Adrenal gland (tissue), 5 donors: ENCODE results near the gene RNF223.

Source experiments
- POLR2A ChIP-seq, 2 donors: fragments of 450-650 bp; IDR thresholded peaks; one replicate each; pipeline ENCODE4 v1.6.1; 2017; ENCODE audit warnings: antibody characterized with exemption in 2 of 2, mild to moderate bottlenecking in 2 of 2, moderate library complexity in 1 of 2
- TF ChIP-seq, protein P1 (sequence below), 6 experiments: fragments of 450-650 bp in 4 of 6; fragments of 200-600 bp in 2 of 6; sonication (generic) in 1 of 6; IDR thresholded peaks; 1 replicate in 5 of 6; 2 replicates in 1 of 6; pipeline versions ENCODE4 v1.5.1 to v1.8.0; 2016 to 2021; ENCODE audit warnings: antibody characterized with exemption in 6 of 6, mild to moderate bottlenecking in 2 of 6, moderate library complexity in 1 of 6
- donor health status: DM: no; HTN: no; CAD: no.

DNA sequence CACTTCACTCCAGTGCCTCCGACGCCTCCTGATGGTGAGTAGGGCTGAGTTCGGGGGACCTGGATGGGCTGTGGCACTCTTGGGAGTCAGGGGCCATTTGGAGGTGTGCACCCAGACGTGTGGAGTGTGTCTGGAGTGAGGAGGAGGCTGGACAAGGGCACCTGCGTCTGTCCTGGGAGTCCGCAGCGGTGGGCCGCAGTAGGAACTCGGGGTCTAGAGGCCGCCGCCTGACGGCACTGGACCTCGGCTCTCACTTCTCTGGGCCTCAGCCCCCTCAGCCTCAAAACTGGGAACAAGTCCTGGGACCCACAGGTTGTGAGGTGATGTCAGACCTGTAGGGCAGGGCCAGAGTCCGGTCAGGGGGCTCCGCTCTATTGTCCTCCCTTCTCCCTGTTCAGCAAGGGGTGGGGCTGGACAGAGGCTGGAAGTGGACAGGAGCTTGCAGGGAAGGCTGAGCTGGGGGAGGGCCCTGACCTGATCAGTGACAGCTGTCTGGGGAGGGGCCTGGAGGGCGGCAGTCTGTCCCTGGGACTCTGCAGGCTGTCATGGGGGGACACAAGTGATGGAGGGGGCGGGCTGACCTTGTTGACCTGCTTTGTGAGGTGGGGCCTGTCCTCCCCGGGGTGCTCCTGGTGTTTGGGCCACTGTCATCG, 38.7 kb downstream of the RNF223 start:
- TF ChIP-seq, protein P1, sequence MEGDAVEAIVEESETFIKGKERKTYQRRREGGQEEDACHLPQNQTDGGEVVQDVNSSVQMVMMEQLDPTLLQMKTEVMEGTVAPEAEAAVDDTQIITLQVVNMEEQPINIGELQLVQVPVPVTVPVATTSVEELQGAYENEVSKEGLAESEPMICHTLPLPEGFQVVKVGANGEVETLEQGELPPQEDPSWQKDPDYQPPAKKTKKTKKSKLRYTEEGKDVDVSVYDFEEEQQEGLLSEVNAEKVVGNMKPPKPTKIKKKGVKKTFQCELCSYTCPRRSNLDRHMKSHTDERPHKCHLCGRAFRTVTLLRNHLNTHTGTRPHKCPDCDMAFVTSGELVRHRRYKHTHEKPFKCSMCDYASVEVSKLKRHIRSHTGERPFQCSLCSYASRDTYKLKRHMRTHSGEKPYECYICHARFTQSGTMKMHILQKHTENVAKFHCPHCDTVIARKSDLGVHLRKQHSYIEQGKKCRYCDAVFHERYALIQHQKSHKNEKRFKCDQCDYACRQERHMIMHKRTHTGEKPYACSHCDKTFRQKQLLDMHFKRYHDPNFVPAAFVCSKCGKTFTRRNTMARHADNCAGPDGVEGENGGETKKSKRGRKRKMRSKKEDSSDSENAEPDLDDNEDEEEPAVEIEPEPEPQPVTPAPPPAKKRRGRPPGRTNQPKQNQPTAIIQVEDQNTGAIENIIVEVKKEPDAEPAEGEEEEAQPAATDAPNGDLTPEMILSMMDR (IDR thresholded peaks at IDR 0.05) = no peak
- TF ChIP-seq POLR2A (IDR thresholded peaks at IDR 0.05) = no peak
